NCI-H2081 treated with DMSO at 0.1 percent for 48 hours (cell line): ENCODE data around the gene MEGF6.

Source experiments
- DNase-seq: peaks from one replicate; lab custom pipeline; 2025; lab: John Stamatoyannopoulos, UW

The MEGF6 gene

GRCh38 chr1:3441880-3442279, 169.4 kb downstream of the MEGF6 start:
- DNase-seq = no peak

- DNase-seq = no peak
Measured at GRCh38 chr1:3441410-3441847, 169.9 kb downstream of the MEGF6 start.

GRCh38 chr1:3440711-3441409, 170.4 kb downstream of the MEGF6 start:
- DNase-seq = no peak

GRCh38 chr1:3440300-3440681, 171.0 kb downstream of the MEGF6 start:
- DNase-seq = no peak
